ENCODE data around the gene SYT12. TPM values are rescaled to one million over a fixed set of nuclear protein-coding genes. Genes with fewer than 3 reads are reported as not detected.

The SYT12 gene
- total and polyA plus RNA-seq, 9 of the 15 experiments (the other 6 are each of a cell fraction or from before 2014, with no cell fraction given) = 0.03 to 0.11 (median 0.03) TPM; not detected in 4

DNA sequence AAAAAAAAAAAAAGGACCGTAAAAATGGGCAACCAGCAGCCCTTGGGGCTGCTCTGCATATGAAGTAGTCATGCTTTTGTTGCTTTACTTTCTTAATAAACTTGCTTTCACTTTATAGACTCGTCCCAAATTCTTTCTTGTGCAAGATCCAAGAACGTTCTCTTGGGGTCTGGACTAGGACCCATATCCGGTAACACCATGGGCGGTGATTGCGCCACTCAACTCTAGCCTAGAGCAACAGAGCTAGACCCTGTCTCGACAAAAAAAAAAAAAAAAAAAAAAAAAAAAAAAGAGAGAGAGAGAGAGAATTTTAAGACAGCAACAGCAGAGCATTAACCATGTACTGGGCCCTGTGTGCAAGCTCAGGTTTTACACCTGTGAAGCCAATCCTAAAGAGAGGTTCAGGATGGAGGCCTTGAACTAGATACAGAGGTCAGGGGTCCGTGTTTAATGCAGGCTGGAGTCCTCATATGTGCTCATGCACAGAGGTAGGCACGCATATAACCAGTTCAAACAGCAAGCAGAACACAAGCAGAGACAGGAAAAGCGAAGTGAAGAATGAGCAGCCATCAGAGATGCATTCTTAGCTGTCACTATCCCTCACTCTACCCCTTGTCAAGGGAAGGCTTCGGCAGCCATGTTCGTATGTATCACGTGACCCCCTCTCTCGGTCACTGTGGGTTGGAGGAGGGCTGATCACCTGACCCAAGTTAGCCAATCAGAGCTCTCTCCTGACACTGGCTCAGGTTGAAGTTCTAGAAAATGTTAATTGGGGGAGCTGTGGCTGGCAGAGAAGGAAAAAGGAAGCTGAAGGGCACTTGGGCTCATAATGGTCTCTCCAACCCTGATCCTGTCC is 16.7 kb upstream of the SYT12 start (continued):
- TF ChIP-seq, protein P1, sequence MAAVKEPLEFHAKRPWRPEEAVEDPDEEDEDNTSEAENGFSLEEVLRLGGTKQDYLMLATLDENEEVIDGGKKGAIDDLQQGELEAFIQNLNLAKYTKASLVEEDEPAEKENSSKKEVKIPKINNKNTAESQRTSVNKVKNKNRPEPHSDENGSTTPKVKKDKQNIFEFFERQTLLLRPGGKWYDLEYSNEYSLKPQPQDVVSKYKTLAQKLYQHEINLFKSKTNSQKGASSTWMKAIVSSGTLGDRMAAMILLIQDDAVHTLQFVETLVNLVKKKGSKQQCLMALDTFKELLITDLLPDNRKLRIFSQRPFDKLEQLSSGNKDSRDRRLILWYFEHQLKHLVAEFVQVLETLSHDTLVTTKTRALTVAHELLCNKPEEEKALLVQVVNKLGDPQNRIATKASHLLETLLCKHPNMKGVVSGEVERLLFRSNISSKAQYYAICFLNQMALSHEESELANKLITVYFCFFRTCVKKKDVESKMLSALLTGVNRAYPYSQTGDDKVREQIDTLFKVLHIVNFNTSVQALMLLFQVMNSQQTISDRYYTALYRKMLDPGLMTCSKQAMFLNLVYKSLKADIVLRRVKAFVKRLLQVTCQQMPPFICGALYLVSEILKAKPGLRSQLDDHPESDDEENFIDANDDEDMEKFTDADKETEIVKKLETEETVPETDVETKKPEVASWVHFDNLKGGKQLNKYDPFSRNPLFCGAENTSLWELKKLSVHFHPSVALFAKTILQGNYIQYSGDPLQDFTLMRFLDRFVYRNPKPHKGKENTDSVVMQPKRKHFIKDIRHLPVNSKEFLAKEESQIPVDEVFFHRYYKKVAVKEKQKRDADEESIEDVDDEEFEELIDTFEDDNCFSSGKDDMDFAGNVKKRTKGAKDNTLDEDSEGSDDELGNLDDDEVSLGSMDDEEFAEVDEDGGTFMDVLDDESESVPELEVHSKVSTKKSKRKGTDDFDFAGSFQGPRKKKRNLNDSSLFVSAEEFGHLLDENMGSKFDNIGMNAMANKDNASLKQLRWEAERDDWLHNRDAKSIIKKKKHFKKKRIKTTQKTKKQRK (IDR thresholded peaks at IDR 0.05; ENCODE audit: borderline replicate concordance, low read depth, low read length) = no peak
- no peak for TF ChIP-seq ZNF644 (tag; IDR thresholded peaks at IDR 0.05; ENCODE audit: low read depth)
- TF ChIP-seq ZNF584 (CRISPR knock-in tag; IDR thresholded peaks at IDR 0.05; ENCODE audit: low read depth) = peak; percentile 43; the same call in 1 of the 2 replicates
- TF ChIP-seq ZNF354B (CRISPR knock-in tag; IDR thresholded peaks at IDR 0.05) = no peak
- TF ChIP-seq, protein P2, sequence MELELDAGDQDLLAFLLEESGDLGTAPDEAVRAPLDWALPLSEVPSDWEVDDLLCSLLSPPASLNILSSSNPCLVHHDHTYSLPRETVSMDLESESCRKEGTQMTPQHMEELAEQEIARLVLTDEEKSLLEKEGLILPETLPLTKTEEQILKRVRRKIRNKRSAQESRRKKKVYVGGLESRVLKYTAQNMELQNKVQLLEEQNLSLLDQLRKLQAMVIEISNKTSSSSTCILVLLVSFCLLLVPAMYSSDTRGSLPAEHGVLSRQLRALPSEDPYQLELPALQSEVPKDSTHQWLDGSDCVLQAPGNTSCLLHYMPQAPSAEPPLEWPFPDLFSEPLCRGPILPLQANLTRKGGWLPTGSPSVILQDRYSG (tag; conservative IDR thresholded peaks at IDR 0.05; ENCODE audit: low read depth) = peak; percentile 61; the same call in 1 of the 2 replicates
- no peak for TF ChIP-seq GABPB1 (CRISPR knock-in tag; IDR thresholded peaks at IDR 0.05)
- peak; percentile 69; the same call in 1 of the 2 replicates for TF ChIP-seq SREBF1 (IDR thresholded peaks at IDR 0.05; ENCODE audit: borderline replicate concordance, low read depth, low read length)
- no peak for TF ChIP-seq NUFIP1 (IDR thresholded peaks at IDR 0.05; ENCODE audit: partially characterized antibody)
- no peak for TF ChIP-seq EZH2 (IDR thresholded peaks at IDR 0.05; ENCODE audit: borderline replicate concordance, low read depth, low read length)
- no peak for TF ChIP-seq ASH1L (IDR thresholded peaks at IDR 0.05; ENCODE audit: borderline replicate concordance, low read depth, partially characterized antibody)
- TF ChIP-seq KLF1 (tag; IDR thresholded peaks at IDR 0.05) = peak; percentile 67; the same call in 1 of the 2 replicates
- peak; percentile 62; the same call in 1 of the 2 replicates for TF ChIP-seq CBX5 (IDR thresholded peaks at IDR 0.05; ENCODE audit: borderline replicate concordance, low read depth)
- no peak for TF ChIP-seq ZNF347 (CRISPR knock-in tag; IDR thresholded peaks at IDR 0.05; ENCODE audit: low read depth)
- no peak for TF ChIP-seq STAT5A (IDR thresholded peaks at IDR 0.05; ENCODE audit: borderline replicate concordance, low read length)
- no peak for TF ChIP-seq TEAD4 (IDR thresholded peaks at IDR 0.05; ENCODE audit: low read length)
- TF ChIP-seq TEAD4 (CRISPR knock-in tag; IDR thresholded peaks at IDR 0.05; ENCODE audit: borderline replicate concordance) = no peak
- TF ChIP-seq TCFL5 (CRISPR knock-in tag; conservative IDR thresholded peaks at IDR 0.05) = no peak
- TF ChIP-seq NFATC3 (IDR thresholded peaks at IDR 0.05) = no peak
- TF ChIP-seq ZNF764 (CRISPR knock-in tag; IDR thresholded peaks at IDR 0.05; ENCODE audit: low read depth) = no peak
- TF ChIP-seq, protein P3, sequence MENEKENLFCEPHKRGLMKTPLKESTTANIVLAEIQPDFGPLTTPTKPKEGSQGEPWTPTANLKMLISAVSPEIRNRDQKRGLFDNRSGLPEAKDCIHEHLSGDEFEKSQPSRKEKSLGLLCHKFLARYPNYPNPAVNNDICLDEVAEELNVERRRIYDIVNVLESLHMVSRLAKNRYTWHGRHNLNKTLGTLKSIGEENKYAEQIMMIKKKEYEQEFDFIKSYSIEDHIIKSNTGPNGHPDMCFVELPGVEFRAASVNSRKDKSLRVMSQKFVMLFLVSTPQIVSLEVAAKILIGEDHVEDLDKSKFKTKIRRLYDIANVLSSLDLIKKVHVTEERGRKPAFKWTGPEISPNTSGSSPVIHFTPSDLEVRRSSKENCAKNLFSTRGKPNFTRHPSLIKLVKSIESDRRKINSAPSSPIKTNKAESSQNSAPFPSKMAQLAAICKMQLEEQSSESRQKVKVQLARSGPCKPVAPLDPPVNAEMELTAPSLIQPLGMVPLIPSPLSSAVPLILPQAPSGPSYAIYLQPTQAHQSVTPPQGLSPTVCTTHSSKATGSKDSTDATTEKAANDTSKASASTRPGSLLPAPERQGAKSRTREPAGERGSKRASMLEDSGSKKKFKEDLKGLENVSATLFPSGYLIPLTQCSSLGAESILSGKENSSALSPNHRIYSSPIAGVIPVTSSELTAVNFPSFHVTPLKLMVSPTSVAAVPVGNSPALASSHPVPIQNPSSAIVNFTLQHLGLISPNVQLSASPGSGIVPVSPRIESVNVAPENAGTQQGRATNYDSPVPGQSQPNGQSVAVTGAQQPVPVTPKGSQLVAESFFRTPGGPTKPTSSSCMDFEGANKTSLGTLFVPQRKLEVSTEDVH (IDR thresholded peaks at IDR 0.05; ENCODE audit: low read depth, partially characterized antibody) = no peak
- no peak for TF ChIP-seq PHTF2 (CRISPR knock-in tag; IDR thresholded peaks at IDR 0.05)

Measured in K562 (cell line).